ENCODE data around the gene TNNI2. TPM values are rescaled to one million over a fixed set of nuclear protein-coding genes. Genes with fewer than 3 reads are reported as not detected.

The TNNI2 gene
- total RNA-seq, 1 experiment from 2014 or later: not detected

GRCh38 chr11:1836011-1836945 is 2.5 kb upstream of the TNNI2 start:
- no peak for TF ChIP-seq EZH2 (IDR thresholded peaks at IDR 0.05; ENCODE audit: borderline replicate concordance, low read depth, low read length, poor library complexity, severe bottlenecking)
- no peak for TF ChIP-seq CTCF (conservative IDR thresholded peaks at IDR 0.05; ENCODE audit: low read depth, low read length)
- Histone ChIP-seq H3K4me1 (ENCODE audit: insufficient read depth, low read length, poor library complexity, severe bottlenecking) (no peaks in the 10 kb centered on the region), H3K27me3 (replicated peaks; ENCODE audit: insufficient read depth, low read depth, low read length, poor library complexity) (no peaks in the 10 kb centered on the region), H3K4me3 (ENCODE audit: low read depth, low read length, poor library complexity, severe bottlenecking) (no peak overlapping the region), H3K9me3 (ENCODE audit: low read depth, low read length, poor library complexity, severe bottlenecking) (no peaks in the 10 kb centered on the region), H3K36me3 (ENCODE audit: insufficient read depth, low read length, poor library complexity, severe bottlenecking) (no peaks in the 10 kb centered on the region), H3K27ac (ENCODE audit: low read depth, low read length, poor library complexity, severe bottlenecking) (no peak overlapping the region)
- ChIA-PET POLR2A (ENCODE audit: low non-redundant PET) (no interaction called here), CTCF (interaction anchor here (2.6 kb wide), 1 partner anchor 315 kb away, joined by 7 read pairs; no protein-coding TSS in a partner anchor)
- intact Hi-C loops (cut with micrococcal nuclease; ENCODE audit: unreplicated experiment): loop anchor here (2.0 kb wide), 1 partner anchor 315 kb away; no protein-coding TSS in a partner anchor
- DNase-seq (ENCODE audit: low spot score): no peak
- BruUV-seq (replicated peaks): no TSS peak

- Histone ChIP-seq H3K9me3 (ENCODE audit: low read depth, low read length, poor library complexity, severe bottlenecking) (no peaks in the 10 kb centered on the region), H3K4me1 (ENCODE audit: insufficient read depth, low read length, poor library complexity, severe bottlenecking) (no peaks in the 10 kb centered on the region), H3K36me3 (ENCODE audit: insufficient read depth, low read length, poor library complexity, severe bottlenecking) (no peaks in the 10 kb centered on the region), H3K27ac (ENCODE audit: low read depth, low read length, poor library complexity, severe bottlenecking) (no peak overlapping the region), H3K4me3 (ENCODE audit: low read depth, low read length, poor library complexity, severe bottlenecking) (no peak overlapping the region), H3K27me3 (replicated peaks; ENCODE audit: insufficient read depth, low read depth, low read length, poor library complexity) (no peaks in the 10 kb centered on the region)
- POLR2A ChIA-PET (ENCODE audit: low non-redundant PET): no interaction called here
- intact Hi-C loops (cut with micrococcal nuclease; ENCODE audit: unreplicated experiment): loop anchor here (2.0 kb wide), 1 partner anchor 313 kb away; no protein-coding TSS in a partner anchor
- no TSS peak for BruUV-seq (replicated peaks)
- TF ChIP-seq CTCF (conservative IDR thresholded peaks at IDR 0.05; ENCODE audit: low read depth, low read length): peak; percentile 67
- no peak for TF ChIP-seq EZH2 (IDR thresholded peaks at IDR 0.05; ENCODE audit: borderline replicate concordance, low read depth, low read length, poor library complexity, severe bottlenecking)
- DNase-seq (ENCODE audit: low spot score): peak; percentile 50
- CTCF ChIA-PET: interaction anchor here (2.6 kb wide), 1 partner anchor 314 kb away, joined by 7 read pairs; no protein-coding TSS in a partner anchor
These were observed 1.4 kb upstream of the TNNI2 start for GRCh38 chr11:1837171-1838076.

- Histone ChIP-seq H3K4me3 (ENCODE audit: low read depth, low read length, poor library complexity, severe bottlenecking) (no peak overlapping the region), H3K36me3 (ENCODE audit: insufficient read depth, low read length, poor library complexity, severe bottlenecking) (no peaks in the 10 kb centered on the region), H3K9me3 (ENCODE audit: low read depth, low read length, poor library complexity, severe bottlenecking) (no peaks in the 10 kb centered on the region), H3K27ac (ENCODE audit: low read depth, low read length, poor library complexity, severe bottlenecking) (no peak overlapping the region), H3K4me1 (ENCODE audit: insufficient read depth, low read length, poor library complexity, severe bottlenecking) (no peaks in the 10 kb centered on the region), H3K27me3 (replicated peaks; ENCODE audit: insufficient read depth, low read depth, low read length, poor library complexity) (no peaks in the 10 kb centered on the region)
- no peak for DNase-seq (ENCODE audit: low spot score)
- TF ChIP-seq CTCF (conservative IDR thresholded peaks at IDR 0.05; ENCODE audit: low read depth, low read length): no peak
- TF ChIP-seq EZH2 (IDR thresholded peaks at IDR 0.05; ENCODE audit: borderline replicate concordance, low read depth, low read length, poor library complexity, severe bottlenecking): no peak
- POLR2A ChIA-PET (ENCODE audit: low non-redundant PET): no interaction called here
- CTCF ChIA-PET: no interaction called here
- BruUV-seq (replicated peaks): no TSS peak
- intact Hi-C loops (cut with micrococcal nuclease; ENCODE audit: unreplicated experiment): no loop called here
These were observed 730 bp upstream of the TNNI2 start for GRCh38 chr11:1838077-1838425.

Data from A673 (cell line).